Endometrial microvascular endothelial cells (primary cell): ENCODE measurements around the gene RBM18. TPM values are rescaled to one million over a fixed set of nuclear protein-coding genes. Genes with fewer than 3 reads are reported as not detected.

Experiments
- in situ Hi-C: cut with HindIII; loops from 2 replicates; pipeline ENCODE4 v1.10.0; 2017; ENCODE audit warnings: low sequenced_read_pairs, low pct_unique_long_range_greater_than_20kb; ENCODE audit errors: inconsistent ontology term
- total RNA-seq: library from RNA; depleted of rRNA; stranded (reverse); fragments of >200 nt; gene quantifications from one replicate; pipeline ENCODE4 v1.2.3, GENCODE V29; 2015; ENCODE audit errors: inconsistent ontology term

The RBM18 gene
- total RNA-seq, 1 donor from 2014 or later, result 18.7 TPM

GRCh38 chr9:122191584-122191983, 73.1 kb downstream of the RBM18 start:
- in situ Hi-C loops, result no loop called here

- in situ Hi-C loops, result no loop called here
Observed at GRCh38 chr9:122190597-122191381, 73.9 kb downstream of the RBM18 start.

- in situ Hi-C loops, result no loop called here
Observed at GRCh38 chr9:122188369-122188768, 76.3 kb downstream of the RBM18 start.

Other genes starting within 250 kb of the RBM18 start
- 2.0 TPM for gene TTLL11, start 171.5 kb downstream of the RBM18 start, total RNA-seq
- gene NDUFA8, start 105.1 kb downstream of the RBM18 start, total RNA-seq, result 79.3 TPM
- gene MORN5, start 104.9 kb downstream of the RBM18 start, total RNA-seq, result not detected
- 24.2 TPM for gene LHX6, start 35.9 kb downstream of the RBM18 start, total RNA-seq
- 51.4 TPM for gene MRRF, start within 50 bp of the RBM18 start, total RNA-seq
- gene PTGS1, start 106.2 kb upstream of the RBM18 start, total RNA-seq, result 1.0 TPM
- not detected for gene OR1J1, start 213.1 kb upstream of the RBM18 start, total RNA-seq
- not detected for gene OR1J2, start 246.0 kb upstream of the RBM18 start, total RNA-seq